ENCODE results near the gene CLDN9. TPM values are rescaled to one million over a fixed set of nuclear protein-coding genes. Genes with fewer than 3 reads are reported as not detected.
A peak's percentile ranks its signal among the peaks of the same experiment; 100 is the strongest.

Gene CLDN9
- total and polyA plus RNA-seq, 9 of the 15 experiments (the other 6 are each of a cell fraction or from before 2014, with no cell fraction given) = 0.12 to 0.44 (median 0.22) TPM; not detected in 4

- TF ChIP-seq E2F8 (IDR thresholded peaks at IDR 0.05; ENCODE audit: low read depth, partially characterized antibody) (peak; percentile 24), GTF3C2 (IDR thresholded peaks at IDR 0.05; ENCODE audit: borderline replicate concordance, extremely low read depth, insufficient read length) (no peak), NR4A1 (CRISPR knock-in tag; IDR thresholded peaks at IDR 0.05) (no peak), NR4A1 (tag; IDR thresholded peaks at IDR 0.05) (0 out of 2 replicates have a peak, but pooled peaks have one; percentile 45), ZBTB7A (IDR thresholded peaks at IDR 0.05; ENCODE audit: borderline replicate concordance, control insufficient read depth, low read depth, low read length) (peak; percentile 75; the same call in 1 of the 2 replicates), KDM5B (IDR thresholded peaks at IDR 0.05; ENCODE audit: insufficient replicate concordance, low read depth, low read length) (peak; percentile 38), NFRKB (IDR thresholded peaks at IDR 0.05; ENCODE audit: low read depth) (0 out of 2 replicates have a peak, but pooled peaks have one; percentile 54), HMGN3 (IDR thresholded peaks at IDR 0.05; ENCODE audit: borderline replicate concordance, extremely low read depth, insufficient read length, low read depth, low read length) (no peak), POLR2A (conservative IDR thresholded peaks at IDR 0.05) (peak; percentile 70), GATAD2A (IDR thresholded peaks at IDR 0.05) (peak; percentile 44; the same call in 1 of the 2 replicates), MYNN (IDR thresholded peaks at IDR 0.05) (0 out of 2 replicates have a peak, but pooled peaks have one; percentile 47), MYNN (CRISPR knock-in tag; IDR thresholded peaks at IDR 0.05) (no peak), NBN (IDR thresholded peaks at IDR 0.05; ENCODE audit: low read depth) (0 out of 2 replicates have a peak, but pooled peaks have one; percentile 37), E2F6 (IDR thresholded peaks at IDR 0.05; ENCODE audit: borderline replicate concordance in 1 of 2, extremely low read depth in 1 of 2, insufficient read depth in 1 of 2, insufficient read length in 1 of 2, low read depth in 1 of 2, low read length in 1 of 2, poor library complexity in 1 of 2, severe bottlenecking in 1 of 2) (peak; percentile 21 to 54), EP400 (IDR thresholded peaks at IDR 0.05) (peak; percentile 49), TCF3 (CRISPR knock-in tag; IDR thresholded peaks at IDR 0.05) (peak; percentile 14; the same call in 1 of the 2 replicates), RB1 (IDR thresholded peaks at IDR 0.05; ENCODE audit: low read depth) (peak; percentile 8; the same call in 1 of the 2 replicates), POLR2B (IDR thresholded peaks at IDR 0.05; ENCODE audit: low read depth, partially characterized antibody) (peak; percentile 59), SUPT5H (IDR thresholded peaks at IDR 0.05) (peak; percentile 53), ZFX (CRISPR knock-in tag; IDR thresholded peaks at IDR 0.05) (peak; percentile 69)
These were observed 7.9 kb upstream of the CLDN9 start (continued) for GRCh38 chr16:3004781-3005284.
